HG02763 (cell line): ENCODE results near the gene HLA-B.
A peak's percentile ranks its signal among the peaks of the same experiment; 100 is the strongest.
"Not testable (repeated sequence)": the region's sequence is repeated elsewhere in the genome, so short reads cannot be mapped to it uniquely, and the experiment has no call there.

Experiments
- ATAC-seq: cut with Tn5 transposase; IDR thresholded peaks from one replicate; pipeline ENCODE4 v1.9.1; 2021; ENCODE audit warnings: mild to moderate bottlenecking, moderate library complexity; ENCODE audit not compliant: unreplicated experiment

The HLA-B gene

DNA sequence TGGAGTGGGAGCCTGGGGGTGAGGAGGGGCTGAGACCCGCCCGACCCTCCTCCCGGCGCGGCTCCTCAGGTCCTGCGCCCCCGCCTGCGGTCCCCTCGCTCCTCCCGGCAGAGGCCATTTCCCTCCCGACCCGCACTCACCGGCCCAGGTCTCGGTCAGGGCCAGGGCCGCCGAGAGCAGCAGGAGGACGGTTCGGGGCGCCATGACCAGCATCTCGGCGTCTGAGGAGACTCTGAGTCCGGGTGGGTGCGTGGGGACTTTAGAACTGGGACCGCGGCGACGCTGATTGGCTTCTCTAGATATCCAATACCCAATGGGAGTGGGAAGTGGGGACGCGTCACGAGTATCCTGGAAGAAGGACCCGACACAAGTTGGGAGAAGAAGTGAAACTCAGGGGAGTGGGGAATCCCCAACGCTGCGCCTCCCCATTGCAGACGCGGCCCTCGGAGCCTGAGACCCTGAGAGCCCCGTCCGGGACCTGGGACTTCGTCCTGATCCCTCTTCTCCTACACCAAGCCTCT lies at the start of gene HLA-B:
Gene HLA-B (minus strand): TSS at position 234 of the 521 bp plus-strand sequence. CDS start 21 bp downstream, at position 213.
- ATAC-seq: peak; percentile 82

DNA sequence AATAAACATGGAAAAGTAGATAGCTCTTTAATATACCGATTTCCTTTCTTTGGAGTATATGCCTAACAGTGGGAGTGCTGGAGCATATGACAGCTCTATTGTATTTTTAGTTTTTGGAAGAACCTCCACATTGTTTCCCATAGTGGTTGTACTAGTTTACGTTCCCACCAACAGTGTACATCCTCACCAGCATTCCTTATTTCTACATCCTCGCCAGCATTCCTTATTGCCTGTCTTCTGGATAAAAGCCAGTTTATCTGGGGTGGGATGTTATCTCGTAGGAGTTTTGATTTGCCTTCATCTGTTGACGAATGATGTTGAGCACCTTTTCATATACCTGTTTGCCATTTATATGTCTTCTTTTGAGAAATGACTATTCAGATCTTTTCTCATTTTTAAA lies 49.0 kb upstream of the HLA-B start:
- ATAC-seq: no peak

DNA sequence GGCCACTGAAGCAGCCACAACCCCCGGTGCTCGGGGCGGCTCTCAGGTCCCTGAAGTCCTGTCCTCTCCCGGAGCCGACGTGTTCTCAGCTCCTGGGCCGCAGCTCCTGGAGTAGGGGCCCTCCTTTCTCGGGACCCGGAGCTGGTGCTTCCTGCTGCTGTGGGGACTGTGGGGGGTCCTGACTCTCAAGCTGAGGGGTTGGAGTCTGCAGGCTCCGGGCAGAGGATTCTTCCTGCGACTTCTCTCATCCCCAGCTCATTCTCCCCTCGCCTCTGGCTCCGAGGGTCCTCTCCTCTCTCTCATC lies 47.0 kb upstream of the HLA-B start:
- ATAC-seq: not testable (repeated sequence)

DNA sequence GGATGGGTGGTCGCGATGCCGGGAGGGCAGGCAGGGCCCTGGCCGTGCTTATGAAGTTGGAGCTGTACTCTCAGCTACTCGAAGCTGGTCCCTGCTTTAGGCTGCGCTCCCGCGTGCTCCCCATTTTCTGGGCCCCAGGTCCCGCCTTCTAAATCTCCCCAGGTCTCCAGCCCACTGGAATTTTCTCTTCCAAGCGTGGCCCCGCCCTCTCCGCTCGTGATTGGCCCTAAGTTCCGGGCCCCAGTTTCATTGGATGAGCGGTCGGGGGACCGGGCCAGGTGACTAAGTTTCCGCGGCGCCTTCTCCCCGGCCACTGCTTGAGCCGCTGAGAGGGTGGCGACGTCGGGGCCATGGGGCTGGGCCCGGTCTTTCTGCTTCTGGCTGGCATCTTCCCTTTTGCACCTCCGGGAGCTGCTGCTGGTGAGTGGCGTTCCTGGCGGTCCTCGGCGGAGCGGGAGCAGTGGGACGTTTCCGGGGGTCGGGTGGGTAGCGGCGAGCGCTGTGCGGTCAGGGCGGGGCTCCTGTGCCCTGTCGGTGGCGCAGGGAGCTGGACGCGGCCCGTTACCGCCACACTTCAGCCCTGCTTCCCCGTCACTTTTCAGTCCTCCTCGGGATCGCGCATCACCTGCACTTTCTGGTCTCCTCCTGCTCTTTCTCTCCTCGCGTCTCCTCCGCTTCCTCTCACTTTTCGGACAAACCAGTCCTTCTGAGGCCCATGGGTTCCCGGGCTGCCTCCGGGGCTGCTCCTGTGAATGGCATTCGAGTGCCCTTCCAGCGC lies 46.5 kb upstream of the HLA-B start, which contains the start of gene MICA:
Gene MICA (plus strand): TSS at position 313 of the 778 bp plus-strand sequence. CDS start 38 bp downstream, at position 351.
- ATAC-seq: peak; percentile 55

DNA sequence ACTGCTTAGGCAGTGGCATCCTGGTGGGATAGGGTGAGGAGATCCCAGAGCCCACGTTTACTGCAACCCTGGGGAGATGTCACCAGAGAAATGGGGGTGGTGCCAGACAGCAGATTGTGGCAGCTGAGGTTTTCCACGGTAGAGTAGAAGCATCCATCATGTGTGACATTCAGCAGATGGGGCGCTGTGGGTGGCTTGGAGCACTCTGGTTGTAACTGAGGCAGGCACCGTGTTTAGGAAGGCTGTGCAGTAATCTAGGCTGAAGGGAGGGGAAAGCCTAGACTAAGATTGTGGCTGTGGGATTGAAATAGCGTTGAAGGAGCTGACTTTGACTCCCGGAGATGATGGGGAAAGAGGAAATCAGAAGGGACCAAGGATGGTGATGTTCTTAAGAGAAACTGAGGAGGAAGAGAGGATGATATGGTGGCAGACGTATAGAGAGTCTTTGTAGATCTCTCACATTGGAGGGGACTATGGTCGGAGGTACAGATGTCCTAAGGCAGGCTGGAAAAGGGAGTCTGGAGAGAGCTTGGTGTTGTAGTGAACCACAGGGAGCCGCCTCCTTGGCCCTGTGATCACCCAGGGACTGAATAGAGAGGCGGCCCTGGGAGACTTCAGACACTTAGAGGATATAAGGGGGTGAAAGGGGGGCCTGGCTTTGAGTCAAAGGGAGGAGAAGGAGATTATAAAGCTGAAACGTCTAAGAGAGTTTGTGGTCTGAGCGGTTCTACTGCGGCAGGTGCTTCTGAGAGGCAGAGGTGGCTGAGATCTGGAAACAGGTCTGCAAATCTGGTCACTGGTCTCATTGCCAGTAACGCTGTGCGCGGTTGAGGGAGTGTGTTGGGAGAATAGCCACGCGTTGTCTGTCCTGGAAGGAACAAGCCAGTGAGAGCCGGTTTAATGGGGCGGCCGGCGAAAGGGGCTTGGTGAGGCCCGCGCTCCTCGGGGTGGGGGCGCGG lies 45.6 kb upstream of the HLA-B start:
- peak; percentile 2 for ATAC-seq

DNA sequence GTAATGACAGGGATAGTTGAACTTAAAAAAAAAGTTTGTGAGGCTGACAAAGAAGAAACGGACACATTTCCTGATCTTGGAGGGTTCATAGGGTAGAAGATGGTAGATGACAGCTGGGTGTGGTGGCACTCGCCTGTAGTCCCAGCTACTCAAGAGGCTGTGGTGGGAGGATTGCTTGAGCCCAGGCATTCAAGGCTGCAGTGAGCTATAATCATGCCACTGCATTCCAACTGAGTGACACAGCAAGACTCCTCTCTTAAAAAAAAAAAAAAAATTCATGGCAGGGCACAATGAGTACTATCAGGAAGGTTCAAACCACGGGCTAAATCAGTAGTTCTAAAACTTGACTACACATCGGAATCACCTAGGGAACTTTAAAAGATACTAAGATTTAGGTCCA lies 44.4 kb upstream of the HLA-B start:
- no peak for ATAC-seq

DNA sequence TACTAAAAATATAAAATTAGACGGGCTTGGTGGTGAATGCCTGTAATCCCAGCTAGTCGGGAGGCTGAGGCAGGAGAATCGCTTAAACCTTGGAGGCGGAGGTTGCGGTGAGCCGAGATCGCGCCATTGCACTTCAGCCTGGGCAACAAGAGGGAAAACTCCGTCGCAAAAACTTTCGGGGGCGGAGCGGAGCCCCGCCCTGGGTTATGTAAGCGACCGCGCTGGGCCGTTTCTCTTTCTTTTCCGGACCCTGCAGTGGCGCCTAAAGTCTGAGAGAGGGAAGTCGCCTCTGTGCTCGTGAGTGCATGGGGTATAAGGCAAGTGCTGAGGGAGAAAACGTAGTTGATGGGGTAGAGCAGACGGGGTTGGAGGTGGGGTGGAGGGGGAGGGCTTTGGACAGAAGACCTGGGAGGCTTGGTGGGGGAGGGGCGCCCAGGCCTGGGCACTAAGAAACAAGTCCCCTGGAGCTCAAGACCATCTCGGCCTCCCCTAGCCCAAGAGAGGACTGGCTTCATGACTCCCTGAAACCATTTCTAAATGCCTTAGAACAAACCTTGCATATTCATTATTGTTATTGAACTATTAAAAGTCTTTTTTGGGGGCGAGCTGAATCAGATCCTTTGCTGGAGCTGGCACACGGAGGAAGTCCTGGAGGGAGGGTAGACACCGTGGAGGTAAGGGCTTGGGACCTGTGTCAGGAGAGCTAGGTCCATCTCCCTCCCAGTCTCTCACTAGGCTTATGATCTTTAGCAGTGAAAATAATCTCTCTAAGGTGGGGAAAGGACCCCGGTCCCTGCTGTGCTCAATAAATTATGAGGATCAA lies 43.7 kb upstream of the HLA-B start:
- no peak for ATAC-seq

DNA sequence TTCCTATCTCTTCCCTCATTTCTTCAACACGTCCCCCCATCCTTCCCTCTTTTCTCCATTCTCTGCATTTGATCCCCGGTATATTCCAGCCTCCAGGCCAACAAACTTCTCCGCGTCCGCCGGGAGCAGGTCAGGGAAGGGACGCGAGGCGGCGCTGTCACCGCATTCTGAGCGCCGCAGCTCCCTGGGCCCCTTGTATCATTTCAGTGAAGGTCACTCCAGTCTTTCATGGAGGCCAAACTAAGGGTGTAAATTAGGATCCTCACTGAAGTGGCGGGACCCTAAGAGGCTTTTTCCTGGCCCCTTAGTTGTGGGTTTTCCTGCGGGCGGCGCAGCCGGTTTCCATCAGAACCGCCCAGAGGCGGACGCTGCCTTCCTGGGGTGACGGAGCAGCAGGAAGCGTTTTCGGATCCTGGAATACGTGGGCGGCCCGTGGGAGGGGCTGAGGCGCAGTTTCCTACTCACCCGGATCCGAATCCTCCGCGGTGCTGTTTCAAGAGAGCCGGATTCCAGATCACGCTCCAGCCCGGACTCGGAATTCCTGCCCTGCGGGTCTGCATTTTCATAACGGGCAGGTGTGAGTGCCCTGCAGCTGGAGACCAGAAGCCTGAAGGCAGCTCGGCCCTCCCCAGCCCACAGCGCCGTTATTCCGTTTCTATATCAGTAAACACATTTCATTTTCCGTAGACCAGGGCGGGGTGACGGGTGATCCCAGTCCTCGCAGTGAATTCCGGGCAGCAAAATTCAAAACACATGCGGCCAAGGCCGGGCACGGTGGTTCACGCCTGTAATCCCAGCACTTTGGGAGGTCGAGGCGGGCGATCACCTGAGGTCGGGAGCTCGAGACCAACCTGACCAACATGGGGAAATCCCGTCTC lies 42.8 kb upstream of the HLA-B start:
- ATAC-seq: no peak

DNA sequence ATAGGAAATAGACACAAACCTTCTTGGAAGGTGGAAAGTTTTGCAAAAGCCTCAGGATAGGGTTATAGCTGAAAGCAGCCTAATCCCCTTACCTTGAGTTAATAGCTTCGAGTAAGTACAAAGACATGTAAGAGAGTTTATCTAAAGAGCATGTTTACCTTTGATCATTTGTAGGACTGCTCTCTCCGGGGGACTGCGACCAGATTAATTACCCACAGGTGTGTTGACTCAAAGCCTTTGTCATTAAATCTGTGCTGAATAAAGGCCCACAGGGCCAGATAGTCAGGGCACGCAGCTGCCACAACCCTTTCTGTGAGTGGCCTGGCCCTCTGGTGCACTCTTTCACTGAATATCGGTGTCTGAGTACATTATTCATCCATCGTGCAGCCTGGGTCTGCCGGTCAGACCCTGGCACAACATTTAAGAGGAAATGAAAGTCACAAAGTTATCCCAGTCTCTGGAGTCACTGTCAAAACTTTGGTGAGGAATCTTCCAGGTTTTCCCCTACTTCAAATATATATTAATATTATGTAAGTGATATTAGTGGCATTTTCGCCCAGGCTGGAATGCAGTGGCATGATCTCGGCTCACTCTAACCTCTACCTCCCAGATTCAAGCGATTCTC lies 41.0 kb upstream of the HLA-B start:
- no peak for ATAC-seq

DNA sequence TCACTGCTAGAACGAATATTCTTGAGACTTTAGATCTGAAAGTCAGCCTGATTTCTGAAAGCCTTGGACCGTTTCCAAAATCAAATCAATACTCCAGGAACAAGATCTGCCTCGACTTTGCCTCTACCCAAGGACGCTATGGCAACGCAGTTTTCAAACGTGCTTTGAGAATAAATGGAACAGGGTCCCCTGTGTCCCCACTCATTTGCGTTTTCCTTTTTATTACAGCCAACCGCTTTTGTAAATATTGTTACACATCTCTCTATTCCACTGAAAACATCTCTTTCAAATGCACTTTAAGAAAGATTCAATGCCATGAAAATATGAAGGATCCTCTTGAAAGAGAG lies 40.1 kb upstream of the HLA-B start:
- ATAC-seq: not testable (repeated sequence)

DNA sequence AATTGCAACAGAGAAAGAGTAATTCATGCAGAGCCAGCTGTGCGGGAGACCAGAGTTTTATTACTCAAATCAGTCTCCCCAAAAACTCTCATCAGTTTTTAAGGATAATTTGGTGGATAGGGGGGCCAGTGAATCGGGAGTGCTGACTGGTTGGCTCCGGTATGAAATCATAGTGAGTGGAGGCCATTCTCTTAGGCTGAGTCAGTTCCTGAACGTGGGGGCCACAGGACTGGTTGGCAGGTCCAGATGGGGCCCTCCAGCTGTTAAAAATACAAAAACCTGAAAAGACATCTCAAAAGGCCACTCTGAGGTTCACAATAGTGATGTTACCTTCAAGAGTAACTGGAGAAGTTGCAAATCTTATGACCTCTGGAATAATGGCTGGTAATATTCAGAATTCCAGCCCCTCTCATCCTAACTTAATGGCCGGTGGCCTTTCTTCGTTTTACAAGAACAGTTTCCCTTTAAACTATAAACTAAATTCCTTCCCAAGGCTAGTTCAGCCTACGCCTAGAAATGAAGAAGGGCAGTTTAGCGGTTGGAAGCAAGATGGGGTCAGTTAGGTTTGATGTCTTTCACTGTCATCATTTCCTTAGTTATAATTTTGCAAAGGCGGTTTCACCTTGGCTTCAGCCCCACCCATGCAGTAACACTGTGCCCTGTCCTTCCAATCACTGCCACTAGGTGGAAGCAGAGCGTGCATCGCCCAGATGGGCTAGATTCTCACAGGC lies 39.6 kb upstream of the HLA-B start:
- ATAC-seq: no peak

DNA sequence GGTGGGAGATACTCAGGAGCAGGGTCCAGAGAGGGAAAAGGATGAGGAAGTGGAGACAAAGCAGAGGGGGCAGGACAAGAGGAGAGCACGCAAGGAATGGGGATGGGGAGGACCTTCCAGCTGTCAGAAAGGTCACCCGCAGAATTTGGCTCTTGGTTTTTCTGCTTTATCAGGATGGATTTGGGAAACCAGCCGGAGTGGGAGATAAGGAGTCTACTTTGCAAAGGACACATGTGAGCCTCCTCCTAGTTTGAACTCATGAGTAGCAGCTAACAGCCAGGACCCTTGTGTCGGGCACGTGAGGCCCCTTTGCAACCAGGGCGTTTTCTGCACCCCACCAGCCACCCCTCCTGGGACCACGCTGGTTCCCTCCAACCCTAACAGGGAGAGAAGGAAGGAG lies 38.9 kb upstream of the HLA-B start:
- no peak for ATAC-seq

DNA sequence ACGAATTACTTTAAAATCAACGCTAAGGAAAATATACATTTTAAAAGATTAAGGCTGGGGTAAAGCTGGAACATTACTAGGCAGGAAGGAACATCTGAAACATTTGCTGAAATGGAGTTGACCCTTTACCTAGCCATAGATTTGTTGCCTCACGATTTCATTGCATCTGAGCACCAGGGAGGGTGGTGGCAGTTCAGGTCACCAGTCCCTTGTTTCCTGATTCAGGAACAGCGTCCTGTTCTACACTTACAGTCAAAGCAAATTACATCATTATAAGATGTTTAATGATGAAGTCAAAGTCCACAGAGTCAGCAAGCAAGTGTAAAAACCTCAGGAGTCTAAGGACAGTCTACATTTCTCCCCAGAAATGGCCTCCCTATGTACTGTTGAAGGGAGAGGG lies 37.4 kb upstream of the HLA-B start:
- no peak for ATAC-seq

DNA sequence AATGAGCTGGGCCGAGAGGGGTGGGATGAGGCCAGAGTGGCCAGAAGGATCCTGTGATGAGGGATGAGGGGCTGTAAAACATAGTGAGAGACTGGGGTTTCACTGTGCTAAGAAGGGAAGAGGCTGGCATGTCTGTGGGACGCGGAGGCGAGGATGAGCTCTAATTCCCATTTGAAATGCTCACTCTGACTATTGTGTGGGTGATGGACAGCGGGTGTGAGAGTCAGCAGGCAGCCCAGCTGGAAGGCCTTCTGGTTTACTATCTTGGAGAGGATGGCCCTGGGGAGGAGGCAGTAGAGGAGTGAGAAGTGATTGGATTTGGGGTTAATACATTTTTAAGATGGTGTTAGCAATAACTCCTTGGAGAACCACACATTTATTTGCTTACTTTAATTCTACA lies 37.0 kb upstream of the HLA-B start:
- ATAC-seq: no peak

DNA sequence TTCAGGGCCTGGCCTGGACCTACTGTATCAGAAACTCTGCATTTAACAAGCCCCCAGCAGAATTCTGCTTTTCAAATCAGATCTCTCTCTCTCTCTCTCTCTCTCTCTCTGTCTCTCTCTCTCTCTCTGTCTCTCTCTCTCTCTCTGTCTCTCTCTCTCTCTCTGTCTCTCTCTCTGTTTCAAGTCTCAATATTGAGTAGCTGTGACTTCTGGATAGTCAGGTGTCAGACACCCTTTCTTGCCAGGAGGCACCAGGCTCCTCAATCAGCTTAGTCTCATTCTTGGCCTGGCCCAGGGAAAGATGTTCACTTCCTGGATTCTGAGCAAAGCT lies 32.8 kb upstream of the HLA-B start:
- ATAC-seq: not testable (repeated sequence)

DNA sequence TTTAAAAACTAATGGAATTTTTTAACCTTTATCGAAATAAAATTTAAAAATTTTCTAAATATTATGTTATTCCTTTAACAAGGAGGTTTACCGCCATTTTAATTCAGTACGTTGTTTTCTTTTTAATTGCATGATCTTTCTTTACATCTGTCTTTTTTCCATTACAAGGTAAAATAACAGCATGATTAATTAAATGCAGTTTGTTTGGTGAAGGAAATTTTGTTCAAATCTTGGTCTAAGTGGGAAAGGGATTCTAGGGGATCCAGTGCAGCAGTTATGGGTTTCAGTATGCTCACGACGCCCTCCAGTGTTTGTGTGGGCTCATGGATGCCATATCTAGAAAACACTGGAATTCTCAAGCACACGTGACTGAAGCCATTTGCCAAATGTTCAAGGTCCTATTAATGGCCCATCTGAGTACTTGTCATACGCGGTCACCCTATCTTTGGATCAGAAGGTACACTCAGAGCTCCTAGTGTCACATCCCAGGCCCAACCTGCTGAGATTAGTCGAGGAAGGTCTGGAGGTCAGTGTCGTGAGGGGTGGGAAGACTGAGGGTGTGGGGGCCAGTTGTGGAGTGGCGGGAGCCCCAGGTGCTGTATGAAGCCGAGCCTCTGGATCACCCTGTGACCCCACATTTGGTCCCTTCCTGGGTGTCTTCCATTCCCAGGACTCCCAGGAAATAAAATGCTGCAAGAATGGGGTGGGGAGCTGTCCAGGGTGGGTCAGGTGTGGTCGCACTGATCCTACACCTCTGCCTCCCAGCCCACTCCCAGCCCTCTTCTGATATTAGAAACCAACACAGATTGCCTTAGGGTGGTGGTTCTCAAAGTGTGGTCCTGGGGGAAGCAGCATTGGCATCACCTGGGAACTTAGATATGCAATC lies 32.2 kb upstream of the HLA-B start:
- not testable (repeated sequence) for ATAC-seq

DNA sequence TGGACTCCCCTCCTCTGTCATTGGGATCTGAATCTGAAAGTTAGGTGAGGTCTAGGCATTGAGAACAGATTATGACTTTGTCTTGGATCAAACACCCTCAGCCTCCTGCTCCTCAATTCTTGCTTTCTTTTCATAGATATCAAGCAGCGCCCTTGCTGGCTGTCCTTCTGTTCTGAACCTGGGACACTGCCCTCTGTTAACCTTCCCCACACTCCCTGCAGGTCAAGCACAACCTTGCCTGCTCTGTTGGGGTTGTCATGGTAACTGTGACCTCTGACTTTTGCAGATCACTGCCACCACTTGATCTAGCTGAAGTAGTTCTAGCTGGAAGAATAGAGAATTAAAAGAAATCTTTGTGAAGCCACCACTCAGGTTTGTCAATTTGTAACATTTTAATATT lies 30.0 kb upstream of the HLA-B start:
- no peak for ATAC-seq

DNA sequence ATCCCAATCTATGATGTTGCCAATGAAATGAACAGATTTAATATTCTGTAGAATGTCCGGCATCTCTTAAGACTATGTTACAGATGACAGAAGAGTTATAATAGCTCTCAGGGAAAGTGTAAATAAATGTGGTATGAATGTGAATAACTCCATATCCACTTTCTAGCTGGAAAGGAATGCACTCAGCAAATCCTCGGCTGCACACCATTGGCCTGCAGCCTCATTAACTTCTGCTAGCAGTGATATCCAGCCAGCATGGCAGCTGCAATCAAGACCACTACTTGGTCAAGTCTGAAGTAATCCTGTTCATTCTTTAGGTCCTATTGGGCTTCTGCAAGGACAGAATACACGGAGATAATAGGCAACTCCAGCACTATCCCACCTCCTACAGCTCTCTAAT lies 29.1 kb upstream of the HLA-B start:
- no peak for ATAC-seq
